ENCODE data around the gene PLSCR1.

- TF ChIP-seq, protein P1, sequence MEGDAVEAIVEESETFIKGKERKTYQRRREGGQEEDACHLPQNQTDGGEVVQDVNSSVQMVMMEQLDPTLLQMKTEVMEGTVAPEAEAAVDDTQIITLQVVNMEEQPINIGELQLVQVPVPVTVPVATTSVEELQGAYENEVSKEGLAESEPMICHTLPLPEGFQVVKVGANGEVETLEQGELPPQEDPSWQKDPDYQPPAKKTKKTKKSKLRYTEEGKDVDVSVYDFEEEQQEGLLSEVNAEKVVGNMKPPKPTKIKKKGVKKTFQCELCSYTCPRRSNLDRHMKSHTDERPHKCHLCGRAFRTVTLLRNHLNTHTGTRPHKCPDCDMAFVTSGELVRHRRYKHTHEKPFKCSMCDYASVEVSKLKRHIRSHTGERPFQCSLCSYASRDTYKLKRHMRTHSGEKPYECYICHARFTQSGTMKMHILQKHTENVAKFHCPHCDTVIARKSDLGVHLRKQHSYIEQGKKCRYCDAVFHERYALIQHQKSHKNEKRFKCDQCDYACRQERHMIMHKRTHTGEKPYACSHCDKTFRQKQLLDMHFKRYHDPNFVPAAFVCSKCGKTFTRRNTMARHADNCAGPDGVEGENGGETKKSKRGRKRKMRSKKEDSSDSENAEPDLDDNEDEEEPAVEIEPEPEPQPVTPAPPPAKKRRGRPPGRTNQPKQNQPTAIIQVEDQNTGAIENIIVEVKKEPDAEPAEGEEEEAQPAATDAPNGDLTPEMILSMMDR (IDR thresholded peaks at IDR 0.05) = no peak
- TF ChIP-seq EZH2 (IDR thresholded peaks at IDR 0.05; ENCODE audit: borderline replicate concordance, insufficient read depth, low read depth, low read length, poor library complexity, severe bottlenecking) = no peak
These were observed 42.7 kb downstream of the PLSCR1 start for GRCh38 chr3:146501752-146502151.
